WERI-Rb-1 (cell line): ENCODE results near the gene IGF2R.

ENCODE experiments used
- DNase-seq: peaks from one replicate; pipeline ENCODE4 v3.0.0-alpha.2; 2020
- H3K27ac ChIP-seq: fragments of 250-450 bp; sonication (Bioruptor Pico); 2 replicates; pipeline ENCODE4 v1.5.1; 2020; ENCODE audit warnings: mild to moderate bottlenecking, moderate library complexity
- H3K27me3 ChIP-seq: fragments of 250-450 bp; sonication (Bioruptor Pico); 2 replicates; pipeline ENCODE4 v1.5.1; 2021; ENCODE audit warnings: mild to moderate bottlenecking, low read depth, moderate library complexity; ENCODE audit not compliant: insufficient read depth, severe bottlenecking
- H3K36me3 ChIP-seq: fragments of 250-450 bp; sonication (Bioruptor Pico); 2 replicates; pipeline ENCODE4 v1.5.1; 2020; ENCODE audit warnings: mild to moderate bottlenecking, moderate library complexity
- H3K4me3 ChIP-seq: 2 replicates; pipeline ENCODE4 v1.5.1; 2011; ENCODE audit warnings: low read depth, mild to moderate bottlenecking, control low read depth, low read length
- H3K9me3 ChIP-seq: fragments of 250-450 bp; sonication (Bioruptor Pico); 2 replicates; pipeline ENCODE4 v1.5.1; 2021; ENCODE audit warnings: mild to moderate bottlenecking, moderate library complexity; ENCODE audit not compliant: severe bottlenecking
- CTCF ChIP-seq: IDR thresholded peaks from 2 replicates; pipeline ENCODE4 v1.5.1; 2011; ENCODE audit warnings: low read depth, mild to moderate bottlenecking, control low read depth, inconsistent platforms, low read length

Gene IGF2R

GRCh38 chr6:159957071-159957673 is 11.7 kb upstream of the IGF2R start:
- H3K9me3 ChIP-seq = no peaks in the 10 kb centered on the region
- no peaks in the 10 kb centered on the region for H3K27me3 ChIP-seq
- no peak for DNase-seq
- TF ChIP-seq CTCF = no peak
- no peaks in the 10 kb centered on the region for H3K36me3 ChIP-seq
- no peak overlapping the region for H3K4me3 ChIP-seq
- H3K27ac ChIP-seq = no peak overlapping the region

GRCh38 chr6:159959165-159959975 is 9.5 kb upstream of the IGF2R start:
- H3K36me3 ChIP-seq = no peaks in the 10 kb centered on the region
- no peak overlapping the region for H3K4me3 ChIP-seq
- no peak for DNase-seq
- H3K27ac ChIP-seq = no peak overlapping the region
- TF ChIP-seq CTCF = no peak
- no peaks in the 10 kb centered on the region for H3K27me3 ChIP-seq
- no peaks in the 10 kb centered on the region for H3K9me3 ChIP-seq

- no peak for TF ChIP-seq CTCF
- H3K27ac ChIP-seq = no peak overlapping the region
- H3K27me3 ChIP-seq = no peaks in the 10 kb centered on the region
- H3K9me3 ChIP-seq = no peaks in the 10 kb centered on the region
- DNase-seq = no peak
- H3K36me3 ChIP-seq = no peaks in the 10 kb centered on the region
- no peak overlapping the region for H3K4me3 ChIP-seq
Observed at GRCh38 chr6:159959976-159960384, 8.9 kb upstream of the IGF2R start.

GRCh38 chr6:159960485-159960884 is 8.4 kb upstream of the IGF2R start:
- no peak for DNase-seq
- Histone ChIP-seq H3K27ac (no peak overlapping the region), H3K27me3 (no peaks in the 10 kb centered on the region), H3K9me3 (no peaks in the 10 kb centered on the region), H3K36me3 (no peaks in the 10 kb centered on the region), H3K4me3 (no peak overlapping the region)
- no peak for TF ChIP-seq CTCF

- Histone ChIP-seq H3K9me3 (no peaks in the 10 kb centered on the region), H3K36me3 (no peaks in the 10 kb centered on the region), H3K27ac (no peak overlapping the region), H3K27me3 (no peaks in the 10 kb centered on the region), H3K4me3 (no peak overlapping the region)
- DNase-seq = no peak
- TF ChIP-seq CTCF = no peak
Observed at GRCh38 chr6:159961528-159961927, 7.4 kb upstream of the IGF2R start.
